AG09319 (cell line): Measurements from ENCODE around the gene IRX5.
A peak's percentile ranks its signal among the peaks of the same experiment; 100 is the strongest.

ENCODE experiments used
- DNase-seq: peaks from one replicate; pipeline ENCODE4 v3.0.0-alpha.2; 2010; ENCODE audit warnings: low read depth; ENCODE audit errors: extremely low read depth
- CTCF ChIP-seq: IDR thresholded peaks from 2 replicates; pipeline ENCODE4 v1.5.1; 2011; ENCODE audit warnings: low read depth, mild to moderate bottlenecking, inconsistent platforms, low read length, moderate library complexity

The IRX5 gene

GRCh38 chr16:54930005-54930868 is at the start of gene IRX5:
TSS of gene IRX5 (plus strand) at chr16:54930865. CDS start at chr16:54931199, 334 bp downstream.
- peak; percentile 12; the same call in 1 of the 2 replicates for TF ChIP-seq CTCF
- peak; percentile 88 for DNase-seq

GRCh38 chr16:54882556-54882955 is 48.1 kb upstream of the IRX5 start:
- no peak for TF ChIP-seq CTCF
- DNase-seq: no peak

- no peak for DNase-seq
- no peak for TF ChIP-seq CTCF
These were observed 47.3 kb upstream of the IRX5 start for GRCh38 chr16:54883358-54883757.

GRCh38 chr16:54886078-54886477 is 44.6 kb upstream of the IRX5 start:
- DNase-seq: no peak
- TF ChIP-seq CTCF: no peak

GRCh38 chr16:54890381-54890780 is 40.3 kb upstream of the IRX5 start:
- TF ChIP-seq CTCF: no peak
- no peak for DNase-seq

- DNase-seq: no peak
- TF ChIP-seq CTCF: no peak
These were observed 39.3 kb upstream of the IRX5 start for GRCh38 chr16:54891346-54891745.

GRCh38 chr16:54892981-54893380 is 37.7 kb upstream of the IRX5 start:
- no peak for TF ChIP-seq CTCF
- DNase-seq: no peak
